Measurements from ENCODE around the gene PTPRU.

DNA sequence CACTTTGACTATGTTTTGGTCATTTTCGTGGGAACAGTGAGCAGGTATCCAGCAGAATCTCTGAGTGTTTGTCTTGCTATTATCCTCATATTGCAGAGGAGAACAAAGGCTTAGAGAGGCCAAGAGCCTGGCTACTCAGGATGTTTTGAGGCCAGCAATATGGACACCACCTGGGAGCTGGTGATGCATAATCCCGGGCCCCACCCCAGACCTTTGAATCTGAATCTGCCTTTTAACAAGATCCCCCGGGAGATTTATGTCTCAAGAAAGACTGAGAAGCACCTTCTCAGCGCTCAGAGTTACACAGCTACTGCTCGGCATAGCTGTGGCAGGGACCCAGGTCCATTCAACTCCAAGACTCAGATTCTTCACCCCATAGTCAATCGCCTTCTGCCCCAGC is 72.8 kb downstream of the PTPRU start:
- TF ChIP-seq, protein P1, sequence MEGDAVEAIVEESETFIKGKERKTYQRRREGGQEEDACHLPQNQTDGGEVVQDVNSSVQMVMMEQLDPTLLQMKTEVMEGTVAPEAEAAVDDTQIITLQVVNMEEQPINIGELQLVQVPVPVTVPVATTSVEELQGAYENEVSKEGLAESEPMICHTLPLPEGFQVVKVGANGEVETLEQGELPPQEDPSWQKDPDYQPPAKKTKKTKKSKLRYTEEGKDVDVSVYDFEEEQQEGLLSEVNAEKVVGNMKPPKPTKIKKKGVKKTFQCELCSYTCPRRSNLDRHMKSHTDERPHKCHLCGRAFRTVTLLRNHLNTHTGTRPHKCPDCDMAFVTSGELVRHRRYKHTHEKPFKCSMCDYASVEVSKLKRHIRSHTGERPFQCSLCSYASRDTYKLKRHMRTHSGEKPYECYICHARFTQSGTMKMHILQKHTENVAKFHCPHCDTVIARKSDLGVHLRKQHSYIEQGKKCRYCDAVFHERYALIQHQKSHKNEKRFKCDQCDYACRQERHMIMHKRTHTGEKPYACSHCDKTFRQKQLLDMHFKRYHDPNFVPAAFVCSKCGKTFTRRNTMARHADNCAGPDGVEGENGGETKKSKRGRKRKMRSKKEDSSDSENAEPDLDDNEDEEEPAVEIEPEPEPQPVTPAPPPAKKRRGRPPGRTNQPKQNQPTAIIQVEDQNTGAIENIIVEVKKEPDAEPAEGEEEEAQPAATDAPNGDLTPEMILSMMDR (conservative IDR thresholded peaks at IDR 0.05; ENCODE audit: low read depth, low read length): no peak
- TF ChIP-seq EZH2 (IDR thresholded peaks at IDR 0.05; ENCODE audit: low read length, unreplicated experiment) (no peak), EZH2phosphoT487 (IDR thresholded peaks at IDR 0.05; ENCODE audit: borderline replicate concordance, low read length) (no peak)
